Sigmoid colon (tissue), 4 donors: ENCODE data around the gene LUC7L3.

Experiments
- CTCF ChIP-seq, 4 experiments: fragments of 450-650 bp in 3 of 4; fragments of 200-600 bp in 1 of 4; IDR thresholded peaks; one replicate each; pipeline ENCODE4 v1.5.1; 2016 to 2019; ENCODE audit warnings: antibody characterized with exemption in 4 of 4, mild to moderate bottlenecking in 3 of 4, moderate library complexity in 2 of 4
- POLR2AphosphoS5 ChIP-seq, 4 donors: sonication (generic); formaldehyde crosslinking; IDR thresholded peaks; one replicate each; pipeline ENCODE4 v1.6.1; 2017; ENCODE audit warnings: antibody characterized with exemption in 4 of 4

- no peak for TF ChIP-seq POLR2AphosphoS5 (IDR thresholded peaks at IDR 0.05)
- TF ChIP-seq CTCF (IDR thresholded peaks at IDR 0.05), result no peak
Observed at GRCh38 chr17:50768346-50768761, 49.0 kb downstream of the LUC7L3 start.
